SU-DHL-6 (cell line): Measurements from ENCODE around the gene ABHD15.

Experiments used
- CTCF ChIP-seq: fragments of 200-600 bp; sonication (generic); IDR thresholded peaks from one replicate; pipeline ENCODE4 v1.5.1; 2017; ENCODE audit warnings: antibody characterized with exemption, mild to moderate bottlenecking, low read length, moderate library complexity; ENCODE audit not compliant: insufficient read depth, poor library complexity, severe bottlenecking
- EZH2phosphoT487 ChIP-seq: fragments of 200-600 bp; sonication (generic), shearing (Covaris generic); conservative IDR thresholded peaks from 2 replicates; pipeline ENCODE4 v1.6.1; 2018; ENCODE audit warnings: mild to moderate bottlenecking, antibody characterized with exemption, low read length, moderate library complexity, mixed read lengths

- TF ChIP-seq CTCF: no peak
- no peak for TF ChIP-seq EZH2phosphoT487
Measured at GRCh38 chr17:29578626-29579485, 12.0 kb upstream of the ABHD15 start.
